Neural cell (in vitro differentiated cells): ENCODE results near the gene MT4. TPM values are rescaled to one million over a fixed set of nuclear protein-coding genes. Genes with fewer than 3 reads are reported as not detected.

Experiments used
- H2AFZ ChIP-seq: fragments of 200-600, 300-800 bp; sonication (generic), shearing (Covaris generic); 2 replicates; pipeline ENCODE4 v1.6.0; 2014; ENCODE audit warnings: low read depth, mild to moderate bottlenecking, antibody characterized with exemption, low read length, moderate library complexity
- H3F3A ChIP-seq: fragments of 200-600 bp; shearing (Covaris generic); 2 replicates; pipeline ENCODE4 v1.6.1; 2016; ENCODE audit warnings: mild to moderate bottlenecking, moderate library complexity, mixed read lengths, antibody characterized with exemption, low read length; ENCODE audit not compliant: insufficient read depth, poor library complexity, severe bottlenecking
- H3K27ac ChIP-seq: fragments of 200-600, 300-800 bp; sonication (generic), shearing (Covaris generic); 2 replicates; pipeline ENCODE4 v1.5.1; 2014; ENCODE audit warnings: mild to moderate bottlenecking, low read length, moderate library complexity
- H3K27me3 ChIP-seq: fragments of 300-800, 200-600 bp; sonication (generic), shearing (Covaris generic); 2 replicates; pipeline ENCODE4 v1.6.0; 2014; ENCODE audit warnings: mild to moderate bottlenecking, low read depth, low read length, moderate library complexity; ENCODE audit not compliant: insufficient read depth
- H3K36me3 ChIP-seq: fragments of 300-800, 200-600 bp; sonication (generic), shearing (Covaris generic); 2 replicates; pipeline ENCODE4 v1.5.1; 2014; ENCODE audit warnings: mild to moderate bottlenecking, antibody characterized with exemption, low read length, moderate library complexity; ENCODE audit not compliant: insufficient read depth
- H3K4me2 ChIP-seq: fragments of 300-800, 200-600 bp; sonication (generic), shearing (Covaris generic); 2 replicates; pipeline ENCODE4 v1.6.0; 2014; ENCODE audit warnings: mild to moderate bottlenecking, low read length
- H3K4me3 ChIP-seq: fragments of 300-800, 200-600 bp; sonication (generic), shearing (Covaris generic); 2 replicates; pipeline ENCODE4 v1.5.1; 2014; ENCODE audit warnings: mild to moderate bottlenecking, low read length, moderate library complexity
- H3K79me2 ChIP-seq: fragments of 200-600 bp; shearing (Covaris generic); replicated peaks from 2 replicates; pipeline ENCODE4 v1.6.0; 2014; ENCODE audit warnings: mild to moderate bottlenecking, low read length, moderate library complexity; ENCODE audit not compliant: insufficient read depth
- H3K9ac ChIP-seq: fragments of 300-800, 200-600 bp; sonication (generic), shearing (Covaris generic); 2 replicates; pipeline ENCODE4 v1.6.1; 2016; ENCODE audit warnings: mild to moderate bottlenecking, low read length, mixed read lengths
- H3K9me2 ChIP-seq: fragments of 200-600 bp; shearing (Covaris generic); 2 replicates; pipeline ENCODE4 v1.6.1; 2016; ENCODE audit warnings: mild to moderate bottlenecking, low read length, mixed read lengths; ENCODE audit not compliant: insufficient read depth
- H3K9me3 ChIP-seq: fragments of 200-600, 300-800 bp; sonication (generic), shearing (Covaris generic); 2 replicates; pipeline ENCODE4 v1.6.1; 2016; ENCODE audit warnings: mild to moderate bottlenecking, mixed run types, low read length, moderate library complexity, mixed read lengths
- H4K20me1 ChIP-seq: fragments of 200-600 bp; shearing (Covaris generic); 2 replicates; pipeline ENCODE4 v1.6.1; 2016; ENCODE audit warnings: mild to moderate bottlenecking, mixed run types; ENCODE audit not compliant: insufficient read depth
- EP300 ChIP-seq: fragments of 450-650 bp; conservative IDR thresholded peaks from 2 replicates; pipeline ENCODE4 v1.6.1; 2014; ENCODE audit warnings: antibody characterized with exemption, mild to moderate bottlenecking, moderate library complexity; ENCODE audit not compliant: poor library complexity, severe bottlenecking
- EZH2 ChIP-seq: fragments of 200-600, 300-800 bp; shearing (Covaris generic), sonication (generic); IDR thresholded peaks from 2 replicates; pipeline ENCODE4 v1.6.1; 2014; ENCODE audit warnings: antibody characterized with exemption, low read length, borderline replicate concordance, mild to moderate bottlenecking; ENCODE audit not compliant: insufficient read depth, poor library complexity, severe bottlenecking
- MXI1 ChIP-seq: fragments of 450-650 bp; conservative IDR thresholded peaks from 2 replicates; pipeline ENCODE4 v1.6.1; 2014; ENCODE audit warnings: antibody characterized with exemption, mild to moderate bottlenecking; ENCODE audit not compliant: poor library complexity, severe bottlenecking
- POLR2AphosphoS5 ChIP-seq: IDR thresholded peaks from 2 replicates; pipeline ENCODE4 v1.6.1; 2012
- RAD21 ChIP-seq: fragments of 450-650 bp; conservative IDR thresholded peaks from 2 replicates; pipeline ENCODE4 v1.6.1; 2014; ENCODE audit warnings: antibody characterized with exemption, mild to moderate bottlenecking, moderate library complexity
- REST ChIP-seq: IDR thresholded peaks from 2 replicates; pipeline ENCODE4 v1.6.1; 2012; ENCODE audit warnings: borderline replicate concordance
- SMC3 ChIP-seq: fragments of 450-650 bp; conservative IDR thresholded peaks from 2 replicates; pipeline ENCODE4 v1.6.1; 2014; ENCODE audit warnings: antibody characterized with exemption, mild to moderate bottlenecking, moderate library complexity; ENCODE audit not compliant: poor library complexity
- TAF1 ChIP-seq: IDR thresholded peaks from 2 replicates; pipeline ENCODE4 v1.6.1; 2012; ENCODE audit warnings: low read depth
- polyA plus RNA-seq: library from polyadenylated mRNA; depleted of rRNA; stranded (reverse); fragments of >200 nt; gene quantifications from 2 replicates; pipeline ENCODE4 v1.2.3, GENCODE V29; 2014
- TF ChIP-seq, protein P1 (sequence below): fragments of 450-650 bp; IDR thresholded peaks from 2 replicates; pipeline ENCODE4 v1.5.1; 2014; ENCODE audit warnings: antibody characterized with exemption, mild to moderate bottlenecking, moderate library complexity; ENCODE audit not compliant: poor library complexity, severe bottlenecking

MT4 gene
- polyA plus RNA-seq, 1 donor from 2014 or later: not detected

DNA sequence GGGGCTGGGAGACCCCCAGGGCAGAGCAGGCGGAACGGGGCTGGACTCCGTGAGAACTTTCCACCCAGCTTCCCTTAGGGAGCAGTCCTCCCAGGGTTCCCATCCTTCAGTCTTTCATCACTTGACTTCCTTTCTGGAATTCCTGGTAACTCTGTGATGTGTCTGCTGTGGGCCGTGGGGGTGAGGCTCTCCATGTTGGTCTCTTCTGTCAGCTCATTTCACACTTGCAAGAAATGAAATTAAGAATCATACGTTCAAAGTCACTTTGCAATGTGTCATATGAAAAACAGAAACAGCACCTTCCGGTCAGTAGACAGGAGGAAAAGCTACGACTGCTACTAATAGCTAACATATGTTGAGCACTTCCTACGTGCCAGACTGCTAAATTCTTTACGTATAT is 39.6 kb upstream of the MT4 start:
- no peaks in the 10 kb centered on the region for H3F3A ChIP-seq
- no peak overlapping the region for H3K27ac ChIP-seq
- H3K4me3 ChIP-seq: no peak overlapping the region
- H3K9me2 ChIP-seq: no peaks in the 10 kb centered on the region
- H3K9me3 ChIP-seq: no peaks in the 10 kb centered on the region
- H3K36me3 ChIP-seq: no peaks in the 10 kb centered on the region
- TF ChIP-seq EZH2 (no peak), MXI1 (no peak), TAF1 (no peak), SMC3 (no peak), POLR2AphosphoS5 (no peak), RAD21 (no peak), REST (no peak), EP300 (no peak)
- TF ChIP-seq, protein P1, sequence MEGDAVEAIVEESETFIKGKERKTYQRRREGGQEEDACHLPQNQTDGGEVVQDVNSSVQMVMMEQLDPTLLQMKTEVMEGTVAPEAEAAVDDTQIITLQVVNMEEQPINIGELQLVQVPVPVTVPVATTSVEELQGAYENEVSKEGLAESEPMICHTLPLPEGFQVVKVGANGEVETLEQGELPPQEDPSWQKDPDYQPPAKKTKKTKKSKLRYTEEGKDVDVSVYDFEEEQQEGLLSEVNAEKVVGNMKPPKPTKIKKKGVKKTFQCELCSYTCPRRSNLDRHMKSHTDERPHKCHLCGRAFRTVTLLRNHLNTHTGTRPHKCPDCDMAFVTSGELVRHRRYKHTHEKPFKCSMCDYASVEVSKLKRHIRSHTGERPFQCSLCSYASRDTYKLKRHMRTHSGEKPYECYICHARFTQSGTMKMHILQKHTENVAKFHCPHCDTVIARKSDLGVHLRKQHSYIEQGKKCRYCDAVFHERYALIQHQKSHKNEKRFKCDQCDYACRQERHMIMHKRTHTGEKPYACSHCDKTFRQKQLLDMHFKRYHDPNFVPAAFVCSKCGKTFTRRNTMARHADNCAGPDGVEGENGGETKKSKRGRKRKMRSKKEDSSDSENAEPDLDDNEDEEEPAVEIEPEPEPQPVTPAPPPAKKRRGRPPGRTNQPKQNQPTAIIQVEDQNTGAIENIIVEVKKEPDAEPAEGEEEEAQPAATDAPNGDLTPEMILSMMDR: no peak
- H3K9ac ChIP-seq: no peak overlapping the region
- H3K27me3 ChIP-seq: no peaks in the 10 kb centered on the region
- no peaks in the 10 kb centered on the region for H3K79me2 ChIP-seq
- H3K4me2 ChIP-seq: no peak overlapping the region
- no peak overlapping the region for H2AFZ ChIP-seq
- H4K20me1 ChIP-seq: no peaks in the 10 kb centered on the region

DNA sequence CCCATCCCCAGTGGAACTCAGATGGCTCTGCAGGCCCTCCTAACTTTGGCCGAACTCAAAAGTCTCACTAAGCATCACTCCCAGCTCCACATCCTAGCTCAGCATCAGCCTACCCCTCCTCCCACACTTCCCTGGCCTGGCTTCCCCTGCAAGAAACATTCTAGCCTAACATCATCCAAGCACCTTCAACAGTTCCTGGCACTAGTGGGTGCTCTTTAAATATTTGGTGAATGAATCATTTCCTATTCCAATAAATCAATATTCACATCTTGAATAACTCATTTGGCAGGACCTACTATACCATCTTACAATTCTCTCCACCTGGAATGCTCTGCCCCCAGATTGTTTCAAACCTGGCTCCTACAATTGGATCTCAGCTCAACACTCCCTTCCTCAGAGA is 34.0 kb upstream of the MT4 start:
- Histone ChIP-seq H3K27me3 (no peaks in the 10 kb centered on the region), H3K36me3 (no peaks in the 10 kb centered on the region), H3K4me2 (no peak overlapping the region), H3K9me2 (no peaks in the 10 kb centered on the region), H3K79me2 (no peaks in the 10 kb centered on the region), H3K9ac (no peak overlapping the region), H4K20me1 (no peaks in the 10 kb centered on the region), H3F3A (no peaks in the 10 kb centered on the region), H3K27ac (no peak overlapping the region), H3K4me3 (no peak overlapping the region), H2AFZ (no peak overlapping the region), H3K9me3 (no peaks in the 10 kb centered on the region)
- no peak for TF ChIP-seq REST
- TF ChIP-seq POLR2AphosphoS5: no peak
- no peak for TF ChIP-seq MXI1
- TF ChIP-seq SMC3: no peak
- no peak for TF ChIP-seq EP300
- TF ChIP-seq, protein P1: no peak
- no peak for TF ChIP-seq TAF1
- no peak for TF ChIP-seq RAD21
- no peak for TF ChIP-seq EZH2
